ENCODE data around the gene PSMG2.
"Not testable (repeated sequence)": the region's sequence is repeated elsewhere in the genome, so short reads cannot be mapped to it uniquely, and the experiment has no call there.

Gene PSMG2

DNA sequence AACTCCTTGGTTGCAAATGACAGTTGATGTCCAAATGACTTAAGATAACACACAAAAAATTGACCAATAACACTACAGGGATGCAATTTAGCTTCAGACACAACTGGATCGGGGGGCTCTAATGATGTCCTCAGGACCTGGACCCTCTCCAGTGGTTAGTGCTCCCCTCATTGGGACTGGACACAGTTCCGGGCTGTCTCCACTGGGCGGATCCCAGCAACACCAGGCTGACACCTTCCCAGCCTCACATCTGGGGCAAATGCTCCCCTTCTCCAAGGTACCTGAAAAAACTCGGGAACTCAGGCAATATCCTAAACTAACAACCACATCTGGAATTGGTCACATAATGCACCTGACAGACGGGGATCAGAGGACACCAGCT lies 48.7 kb downstream of the PSMG2 start:
- DNase-seq (ENCODE audit: insufficient read length, low spot score) (no peak), FAIRE-seq (no peak)
- TF ChIP-seq, protein P1, sequence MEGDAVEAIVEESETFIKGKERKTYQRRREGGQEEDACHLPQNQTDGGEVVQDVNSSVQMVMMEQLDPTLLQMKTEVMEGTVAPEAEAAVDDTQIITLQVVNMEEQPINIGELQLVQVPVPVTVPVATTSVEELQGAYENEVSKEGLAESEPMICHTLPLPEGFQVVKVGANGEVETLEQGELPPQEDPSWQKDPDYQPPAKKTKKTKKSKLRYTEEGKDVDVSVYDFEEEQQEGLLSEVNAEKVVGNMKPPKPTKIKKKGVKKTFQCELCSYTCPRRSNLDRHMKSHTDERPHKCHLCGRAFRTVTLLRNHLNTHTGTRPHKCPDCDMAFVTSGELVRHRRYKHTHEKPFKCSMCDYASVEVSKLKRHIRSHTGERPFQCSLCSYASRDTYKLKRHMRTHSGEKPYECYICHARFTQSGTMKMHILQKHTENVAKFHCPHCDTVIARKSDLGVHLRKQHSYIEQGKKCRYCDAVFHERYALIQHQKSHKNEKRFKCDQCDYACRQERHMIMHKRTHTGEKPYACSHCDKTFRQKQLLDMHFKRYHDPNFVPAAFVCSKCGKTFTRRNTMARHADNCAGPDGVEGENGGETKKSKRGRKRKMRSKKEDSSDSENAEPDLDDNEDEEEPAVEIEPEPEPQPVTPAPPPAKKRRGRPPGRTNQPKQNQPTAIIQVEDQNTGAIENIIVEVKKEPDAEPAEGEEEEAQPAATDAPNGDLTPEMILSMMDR (IDR thresholded peaks at IDR 0.05; ENCODE audit: insufficient read depth, missing control alignments) = no peak

DNA sequence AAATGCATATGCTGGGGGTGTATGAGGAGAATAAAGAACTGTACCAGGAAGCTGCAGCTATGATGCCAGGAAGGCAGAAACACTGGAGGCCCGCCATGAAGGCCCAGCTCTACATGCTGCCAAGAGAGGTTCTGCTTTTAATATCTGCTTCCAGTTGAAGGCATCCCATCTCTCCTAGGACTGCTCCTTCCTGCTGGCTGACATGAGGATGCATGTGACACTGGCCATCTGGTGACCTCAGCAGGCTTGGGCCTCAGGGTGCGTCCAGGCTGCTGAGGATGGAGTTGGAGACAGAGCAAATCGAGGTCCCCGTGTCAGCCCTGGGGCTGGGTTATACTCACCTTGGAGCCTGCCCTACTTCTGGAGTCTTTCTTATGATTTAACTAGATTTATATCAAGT lies 49.0 kb downstream of the PSMG2 start:
- DNase-seq (ENCODE audit: insufficient read length, low spot score) (no peak), FAIRE-seq (no peak)
- TF ChIP-seq, protein P1 (IDR thresholded peaks at IDR 0.05; ENCODE audit: insufficient read depth, missing control alignments) = no peak

DNA sequence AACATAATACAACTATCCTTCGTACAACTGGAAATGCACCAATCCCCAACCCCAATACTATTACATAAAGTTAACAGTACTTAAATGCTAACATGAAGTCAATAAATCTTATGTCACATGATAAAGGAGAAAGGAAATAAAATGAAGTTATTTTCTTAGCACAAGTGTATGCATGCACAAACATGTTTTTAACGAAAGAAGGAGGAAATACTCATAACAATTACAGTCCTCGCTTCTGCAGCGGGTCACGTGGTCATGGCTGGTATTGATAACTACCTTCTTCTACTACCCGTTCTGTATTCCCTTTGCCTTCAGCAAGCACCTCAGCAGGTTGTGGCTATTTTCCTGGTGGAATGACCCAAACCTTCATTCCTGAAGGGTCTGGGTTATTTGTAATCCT lies 51.7 kb downstream of the PSMG2 start:
- TF ChIP-seq, protein P1 (IDR thresholded peaks at IDR 0.05; ENCODE audit: insufficient read depth, missing control alignments) = no peak

DNA sequence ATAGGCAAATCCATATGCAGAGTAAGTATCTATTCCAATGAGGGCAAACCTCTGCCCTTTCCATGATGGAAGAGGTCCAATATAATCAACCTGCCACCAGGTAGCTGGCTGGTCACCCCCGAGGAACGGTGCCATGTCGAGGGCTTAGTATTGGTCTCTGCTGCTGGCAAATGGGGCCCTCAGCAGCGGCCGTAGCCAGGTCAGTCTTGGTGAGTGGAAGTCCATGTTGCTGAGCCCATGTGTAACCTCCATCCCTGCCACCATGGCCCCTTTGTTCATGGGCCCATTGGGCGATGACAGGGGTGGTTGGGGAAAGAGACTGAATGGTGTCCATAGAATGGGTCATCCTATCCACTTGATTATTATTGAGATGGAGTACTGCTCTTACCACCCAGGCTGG lies 52.8 kb downstream of the PSMG2 start:
- DNase-seq (ENCODE audit: insufficient read length, low spot score); FAIRE-seq: not testable (repeated sequence)

More for the DNA sequence above, 51.7 kb downstream of the PSMG2 start:
- no peak for FAIRE-seq
- DNase-seq (ENCODE audit: insufficient read length, low spot score) = no peak

DNA sequence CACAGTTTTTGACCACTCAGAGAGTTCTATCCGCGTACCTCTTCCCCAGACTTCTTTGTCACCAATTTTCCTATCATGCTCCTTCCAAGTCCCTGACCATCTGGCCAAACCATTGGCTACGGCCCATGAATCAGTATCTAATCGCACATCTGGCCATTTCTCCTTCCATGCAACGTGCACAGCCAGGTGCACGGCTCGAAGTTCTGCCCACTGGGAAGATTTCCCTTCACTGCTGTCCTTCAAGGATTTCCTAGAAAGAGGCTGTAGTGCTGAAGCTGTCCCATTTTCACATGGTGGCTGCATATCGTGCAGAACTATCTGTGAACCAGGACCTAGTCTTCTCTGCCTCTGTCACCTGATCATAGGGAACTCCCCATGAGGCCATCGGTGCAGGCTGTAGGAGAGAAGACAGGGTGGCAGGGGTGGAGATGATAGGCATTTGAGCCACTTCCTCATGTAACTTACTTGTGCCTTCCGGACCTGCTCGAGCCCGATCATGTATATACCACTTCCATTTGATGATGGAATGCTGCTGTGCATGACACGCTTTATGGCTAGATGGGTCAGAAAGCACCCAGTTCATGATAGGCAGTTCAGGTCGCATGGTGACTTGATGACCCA lies 53.9 kb downstream of the PSMG2 start:
- not testable (repeated sequence) for DNase-seq (ENCODE audit: insufficient read length, low spot score); FAIRE-seq

DNA sequence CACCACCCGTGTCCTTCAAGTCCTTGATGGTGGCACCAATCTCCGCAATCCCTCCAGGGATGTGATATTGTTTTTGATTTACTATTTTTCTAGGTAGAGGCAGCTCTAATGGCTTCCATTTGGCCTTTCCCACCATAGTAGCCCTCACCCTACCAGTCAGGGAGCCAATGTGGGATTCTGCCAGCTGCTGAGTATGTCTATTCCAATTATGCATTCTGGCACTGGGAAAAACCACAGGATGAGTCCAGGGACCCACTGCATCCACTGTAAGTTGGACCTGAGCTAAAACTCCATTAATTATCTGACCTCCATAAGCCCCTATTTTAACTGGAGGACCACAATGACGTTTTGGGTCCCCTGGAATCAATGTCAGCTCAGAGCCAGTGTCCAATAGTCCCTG lies 55.7 kb downstream of the PSMG2 start:
- DNase-seq (ENCODE audit: insufficient read length, low spot score); FAIRE-seq: not testable (repeated sequence)

DNA sequence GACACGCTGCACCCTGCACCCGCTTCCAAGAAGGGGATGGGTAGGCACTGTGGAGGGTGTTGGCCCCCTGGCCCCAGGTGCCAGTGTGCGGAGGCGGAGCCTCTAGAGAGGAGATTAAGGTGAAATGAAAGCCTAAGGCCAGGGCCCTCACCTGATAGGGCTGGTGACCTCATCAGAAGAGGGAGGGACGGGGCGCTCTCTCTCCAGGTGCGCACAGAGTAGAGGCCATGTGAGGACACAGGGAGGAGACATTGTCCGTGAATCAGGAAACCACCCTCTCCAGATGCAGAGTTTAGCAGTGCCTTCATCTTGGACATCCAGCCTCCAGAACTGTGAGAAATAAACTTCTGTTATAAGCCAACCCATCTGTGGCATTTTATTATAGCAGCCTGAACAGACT lies 62.3 kb downstream of the PSMG2 start:
- TF ChIP-seq, protein P1 (IDR thresholded peaks at IDR 0.05; ENCODE audit: insufficient read depth, missing control alignments) = no peak
- no peak for DNase-seq (ENCODE audit: insufficient read length, low spot score)
- FAIRE-seq = no peak

DNA sequence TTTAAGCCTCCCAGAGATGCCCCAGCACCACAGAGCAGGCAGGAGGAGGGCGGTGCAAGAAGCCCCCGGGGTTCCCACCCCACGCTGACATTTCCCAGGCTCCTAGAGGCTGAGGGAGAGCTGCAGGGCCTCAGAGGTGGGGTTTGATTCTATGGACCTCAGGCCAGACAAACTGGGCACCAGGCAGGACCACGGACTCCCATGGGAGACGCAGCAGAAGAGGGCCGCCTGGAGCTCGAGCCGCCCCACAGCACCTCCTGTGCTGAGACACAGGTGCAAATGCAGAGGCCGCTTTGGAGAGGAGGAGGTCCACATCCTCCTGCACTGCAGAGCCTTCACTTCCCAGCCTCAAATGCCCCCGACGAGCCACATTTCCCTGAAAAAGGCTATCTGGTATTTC lies 62.7 kb downstream of the PSMG2 start:
- DNase-seq (ENCODE audit: insufficient read length, low spot score) (no peak), FAIRE-seq (no peak)
- TF ChIP-seq, protein P1 (IDR thresholded peaks at IDR 0.05; ENCODE audit: insufficient read depth, missing control alignments) = no peak

DNA sequence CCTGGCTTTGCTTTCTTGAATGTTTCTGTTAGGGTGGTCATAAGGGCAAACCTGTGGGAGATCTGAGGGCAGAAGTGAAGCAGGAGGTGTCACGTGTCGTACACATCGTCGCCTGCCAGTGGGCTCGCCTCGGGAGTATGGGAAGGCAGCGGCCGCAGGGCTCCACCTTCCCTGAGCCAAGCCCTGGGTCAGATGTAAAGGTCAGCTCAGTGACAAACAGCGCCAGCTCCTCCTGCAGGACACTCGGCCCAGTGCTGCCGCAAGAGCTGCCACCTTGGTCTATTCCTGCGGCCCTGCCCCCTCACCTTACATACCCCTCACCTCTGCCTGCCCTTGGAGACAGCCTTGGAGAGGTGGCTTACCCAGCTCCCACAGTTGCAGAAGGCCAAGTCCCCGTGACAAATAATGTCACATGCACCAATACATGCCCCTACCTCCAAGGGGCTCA lies 64.2 kb downstream of the PSMG2 start:
- TF ChIP-seq, protein P1 (IDR thresholded peaks at IDR 0.05; ENCODE audit: insufficient read depth, missing control alignments) = no peak
- DNase-seq (ENCODE audit: insufficient read length, low spot score) (no peak), FAIRE-seq (no peak)

All from D721Med (cell line).